ENCODE results near the gene TYR.
"Not testable (repeated sequence)": the region's sequence is repeated elsewhere in the genome, so short reads cannot be mapped to it uniquely, and the experiment has no call there.

DNA sequence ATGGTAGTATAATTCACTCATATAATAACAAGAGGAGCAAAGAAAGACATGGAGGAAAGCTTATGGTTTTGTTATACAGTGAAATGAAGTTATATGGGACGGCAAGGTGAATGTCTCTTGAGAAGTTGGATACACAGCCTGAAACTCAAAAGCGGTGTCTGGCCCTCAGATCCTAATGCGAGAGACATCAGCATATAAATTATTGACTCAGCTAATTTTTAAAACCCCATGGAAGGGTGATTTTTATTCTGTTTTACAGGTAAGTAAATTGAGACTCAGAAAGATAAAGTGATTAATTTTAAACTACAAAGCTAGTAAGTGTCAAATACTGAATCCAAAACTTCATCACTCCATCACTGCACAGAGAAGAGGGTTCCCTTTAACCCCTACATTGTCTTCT is 110.3 kb downstream of the TYR start:
- not testable (repeated sequence) for TF ChIP-seq CTCF, POLR2A (IDR thresholded peaks at IDR 0.05)
